Endothelial cell of umbilical vein (primary cell): ENCODE measurements around the gene ENAH. TPM values are rescaled to one million over a fixed set of nuclear protein-coding genes. Genes with fewer than 3 reads are reported as not detected.

ENCODE experiments used
- BruUV-seq: library from RNA; stranded (reverse); fragments of 400-500 nt; replicated peaks from 2 replicates; lab custom pipeline; 2021; lab: Mats Ljungman, UMichigan
- CTCF ChIA-PET: fragments of 300-600, 350-600 bp; sonication (Branson Sonifier 250); formaldehyde crosslinking; loops from one replicate; lab custom pipeline; 2021; ENCODE audit warnings: antibody characterized with exemption, inconsistent platforms; lab: Charles Lee
- POLR2A ChIA-PET: fragments of 300-600, 350-600 bp; sonication (Branson Sonifier 250); formaldehyde crosslinking; loops from one replicate; lab custom pipeline; 2021; ENCODE audit warnings: antibody characterized with exemption, inconsistent platforms; lab: Charles Lee
- DNase-seq: peaks from one replicate; pipeline ENCODE4 v3.0.0-alpha.2; 2011; ENCODE audit warnings: low read depth, low spot score
- FAIRE-seq: peaks from 2 replicates; lab custom pipeline; 2011; peaks lifted over from hg19 to GRCh38; lab: Jason Lieb, UNC
- H2AFZ ChIP-seq: 2 replicates; pipeline ENCODE4 v1.6.0; 2012; ENCODE audit warnings: low read depth, low read length, control low read depth, inconsistent platforms
- H3K27ac ChIP-seq: 2 replicates; pipeline ENCODE4 v1.5.1; 2011; ENCODE audit warnings: low read depth, mild to moderate bottlenecking, control low read depth, low read length, moderate library complexity; ENCODE audit not compliant: insufficient read depth
- H3K27me3 ChIP-seq, 2 experiments: 2 replicates each; pipeline versions ENCODE4 v1.6.0 to v1.6.1; 2011; ENCODE audit warnings: low read length in 2 of 2, mixed read lengths in 1 of 2; ENCODE audit not compliant: control insufficient read depth in 2 of 2, insufficient read depth in 2 of 2
- H3K36me3 ChIP-seq, 2 experiments: 2 replicates in 1 of 2; 3 replicates in 1 of 2; pipeline ENCODE4 v1.5.1; 2011; ENCODE audit warnings: low read length in 2 of 2, mild to moderate bottlenecking in 1 of 2, moderate library complexity in 1 of 2; ENCODE audit not compliant: control insufficient read depth in 2 of 2, insufficient read depth in 2 of 2; ENCODE audit errors: extremely low read depth in 1 of 2
- H3K4me1 ChIP-seq: 3 replicates; pipeline ENCODE4 v1.5.1; 2011; ENCODE audit warnings: mild to moderate bottlenecking, low read length; ENCODE audit not compliant: control insufficient read depth, insufficient read depth; ENCODE audit errors: extremely low read depth
- H3K4me2 ChIP-seq: 2 replicates; pipeline ENCODE4 v1.6.1; 2011; ENCODE audit warnings: low read length, control low read depth, mixed read lengths; ENCODE audit not compliant: insufficient read depth
- H3K4me3 ChIP-seq, 3 experiments: fragments of 200-600 bp in 1 of 3; sonication (generic), shearing (Covaris generic) in 1 of 3; replicated peaks in 1 of 3; 2 replicates each; pipeline ENCODE4 v1.5.1; 2011 to 2016; ENCODE audit warnings: control low read depth in 3 of 3, low read length in 3 of 3, mild to moderate bottlenecking in 2 of 3, inconsistent platforms in 1 of 3, low read depth in 1 of 3, moderate library complexity in 1 of 3; ENCODE audit not compliant: insufficient read depth in 1 of 3
- H3K79me2 ChIP-seq: 2 replicates; pipeline ENCODE4 v1.6.0; 2012; ENCODE audit warnings: low read length, inconsistent platforms; ENCODE audit not compliant: control insufficient read depth, insufficient read depth
- H3K9ac ChIP-seq: replicated peaks from 2 replicates; pipeline ENCODE3; 2011; ENCODE audit warnings: low read length, control low read depth; ENCODE audit not compliant: insufficient read depth; ENCODE audit errors: extremely low read depth
- H3K9me1 ChIP-seq: replicated peaks from 3 replicates; pipeline ENCODE4 v1.6.0; 2011; ENCODE audit warnings: mild to moderate bottlenecking, low read length; ENCODE audit not compliant: control insufficient read depth, insufficient read depth; ENCODE audit errors: extremely low read depth
- H3K9me3 ChIP-seq: replicated peaks from 2 replicates; pipeline ENCODE4 v1.5.1; 2012; ENCODE audit warnings: low read length, inconsistent platforms; ENCODE audit not compliant: control insufficient read depth, insufficient read depth
- H4K20me1 ChIP-seq: replicated peaks from 2 replicates; pipeline ENCODE3; 2011; ENCODE audit warnings: mild to moderate bottlenecking, low read length; ENCODE audit not compliant: control insufficient read depth, insufficient read depth; ENCODE audit errors: extremely low read depth
- CTCF ChIP-seq, 2 donors: IDR thresholded peaks; 1 replicate in 1 of 2; 2 replicates in 1 of 2; pipeline ENCODE4 v1.5.1; 2011; ENCODE audit warnings: low read length in 2 of 2, mild to moderate bottlenecking in 2 of 2, moderate library complexity in 2 of 2, control low read depth in 1 of 2, inconsistent platforms in 1 of 2, low read depth in 1 of 2; ENCODE audit not compliant: insufficient read depth in 1 of 2; ENCODE audit errors: extremely low read depth in 1 of 2
- FOS ChIP-seq: IDR thresholded peaks from 2 replicates; pipeline ENCODE4 v1.6.1; 2011; ENCODE audit warnings: mild to moderate bottlenecking, low read length, moderate library complexity, borderline replicate concordance; ENCODE audit not compliant: insufficient read depth
- GATA2 ChIP-seq: IDR thresholded peaks from 2 replicates; pipeline ENCODE4 v1.7.0; 2011; ENCODE audit warnings: low read depth, mild to moderate bottlenecking, moderate library complexity, mixed read lengths, low read length; ENCODE audit not compliant: insufficient read length, insufficient read depth
- JUN ChIP-seq: IDR thresholded peaks from 2 replicates; pipeline ENCODE4 v1.6.1; 2011; ENCODE audit warnings: borderline replicate concordance, low read depth; ENCODE audit not compliant: insufficient read length, insufficient read depth
- MAX ChIP-seq: IDR thresholded peaks from 2 replicates; pipeline ENCODE4 v1.6.1; 2011; ENCODE audit not compliant: insufficient read depth, insufficient read length
- MYC ChIP-seq: IDR thresholded peaks from one replicate; pipeline ENCODE4 v1.6.1; 2011; ENCODE audit warnings: mild to moderate bottlenecking, low read depth, low read length
- POLR2A ChIP-seq: IDR thresholded peaks from 2 replicates; pipeline ENCODE4 v1.6.1; 2012; ENCODE audit warnings: low read depth, mild to moderate bottlenecking, control low read depth, low read length
- POLR2AphosphoS5 ChIP-seq: IDR thresholded peaks from 2 replicates; pipeline ENCODE4 v1.6.1; 2012; ENCODE audit warnings: low read depth, mild to moderate bottlenecking, control low read depth, low read length, moderate library complexity; ENCODE audit not compliant: insufficient read depth
- dilution Hi-C: fragments of 300-500 bp; cut with MboI; formaldehyde crosslinking; loops from one replicate; pipeline ENCODE4 v1.15.0; 2019; ENCODE audit warnings: low sequenced_read_pairs; ENCODE audit not compliant: extremely low pct_ligation_motif_present
- intact Hi-C: fragments of 100-400 bp; cut with micrococcal nuclease; formaldehyde crosslinking; loops from one replicate; pipeline ENCODE4 v1.10.0; 2022
- polyA plus RNA-seq, 4 experiments: library from polyadenylated mRNA; depleted of rRNA in 3 of 4; stranded (reverse) in 3 of 4; unstranded in 1 of 4; fragments of >200 nt; gene quantifications; 2 replicates each; pipeline versions ENCODE4 v1.2.1 to v1.2.3, GENCODE V29; 2011 to 2012; ENCODE audit warnings: missing spikeins in 1 of 4
- total RNA-seq: library from RNA; stranded (reverse); gene quantifications from 2 replicates; pipeline ENCODE4 v1.2.3, GENCODE V29; 2021

ENAH gene
- total and polyA plus RNA-seq, 2 donors (not counting 3 experiments of a cell fraction or from before 2014, with no cell fraction given): 19.9 to 95.6 TPM

GRCh38 chr1:225700889-225701465 is 48.1 kb upstream of the ENAH start:
- Histone ChIP-seq H3K4me2 (no peak overlapping the region), H3K27me3 (no peaks in the 10 kb centered on the region), H3K9ac (no peak overlapping the region), H3K4me3 (no peak overlapping the region), H4K20me1 (no peaks in the 10 kb centered on the region), H3K79me2 (no peaks in the 10 kb centered on the region), H3K9me3 (no peaks in the 10 kb centered on the region), H3K36me3 (no peaks in the 10 kb centered on the region), H3K4me1 (peaks cover 20% of the 10 kb centered on the region), H2AFZ (peak overlapping the region; percentile 11), H3K9me1 (no peaks in the 10 kb centered on the region), H3K27ac (peak overlapping the region; percentile 58)
- no peak for FAIRE-seq
- TF ChIP-seq CTCF (IDR thresholded peaks at IDR 0.05; ENCODE audit: extremely low read depth in 1 of 2, insufficient read depth in 1 of 2, low read depth in 1 of 2, low read length in 2 of 2): no peak
- TF ChIP-seq MAX: no peak
- no peak for TF ChIP-seq FOS
- no peak for TF ChIP-seq MYC
- TF ChIP-seq JUN: no peak
- no peak for TF ChIP-seq POLR2A
- TF ChIP-seq GATA2: no peak
- no peak for TF ChIP-seq POLR2AphosphoS5
- ChIA-PET POLR2A (interaction anchor here (1.5 kb wide), 1 partner anchor 46 kb away, joined by 4 read pairs; no protein-coding TSS in a partner anchor), CTCF (interaction anchor here (1.0 to 2.5 kb wide), 3 partner anchors 46 to 71 kb away, joined by 4 to 11 read pairs (median 11); no protein-coding TSS in a partner anchor)
- DNase-seq: no peak
- intact Hi-C loops (loop anchor here (1.0 to 2.0 kb wide), 2 partner anchors 46 to 62 kb away; no protein-coding TSS in a partner anchor), dilution Hi-C loops (no loop called here)
- no TSS peak for BruUV-seq
